SW 1271 (cell line): Measurements from ENCODE around the gene CRELD1.
"Not testable (repeated sequence)": the region's sequence is repeated elsewhere in the genome, so short reads cannot be mapped to it uniquely, and the experiment has no call there.

Experiments
- DNase-seq, 2 experiments: peaks; one replicate each; lab custom pipeline; 2025; lab: John Stamatoyannopoulos, UW

Gene CRELD1

GRCh38 chr3:9933561-9934234 lies at the start of gene CRELD1:
CRELD1 (plus strand) TSS chr3:9933834; CDS start chr3:9934439, 605 bp downstream.
- peak; percentile 88 to 95 for DNase-seq

- peak; percentile 71 to 87 for DNase-seq
These were observed 49.0 kb upstream of the CRELD1 start for GRCh38 chr3:9884555-9885165.

- no peak for DNase-seq
These were observed 47.3 kb upstream of the CRELD1 start for GRCh38 chr3:9886328-9886727.

- DNase-seq, result no peak
These were observed 46.2 kb upstream of the CRELD1 start for GRCh38 chr3:9887480-9887879.

GRCh38 chr3:9888540-9888939 lies 45.1 kb upstream of the CRELD1 start:
- DNase-seq, result no peak

- DNase-seq, result no peak
These were observed 44.2 kb upstream of the CRELD1 start for GRCh38 chr3:9889405-9889804.

- DNase-seq, result peak; percentile 57 to 86
These were observed 43.2 kb upstream of the CRELD1 start, which contains the start of gene JAGN1 for GRCh38 chr3:9890249-9891071. JAGN1 (plus strand) TSS chr3:9890610; CDS start chr3:9890723, 113 bp downstream.

- DNase-seq, result no peak
These were observed 42.5 kb upstream of the CRELD1 start for GRCh38 chr3:9891072-9891622.

GRCh38 chr3:9893739-9894138 lies 39.9 kb upstream of the CRELD1 start:
- no peak for DNase-seq

- not testable (repeated sequence) for DNase-seq
These were observed 37.9 kb upstream of the CRELD1 start for GRCh38 chr3:9895715-9896114.

- DNase-seq, result not testable (repeated sequence)
These were observed 36.8 kb upstream of the CRELD1 start for GRCh38 chr3:9896755-9897407.

- DNase-seq, result no peak
These were observed 35.9 kb upstream of the CRELD1 start for GRCh38 chr3:9897408-9898372.

GRCh38 chr3:9898467-9899241 lies 35.0 kb upstream of the CRELD1 start:
- DNase-seq, result no peak

GRCh38 chr3:9899289-9899791 lies 34.3 kb upstream of the CRELD1 start:
- DNase-seq, result no peak

- DNase-seq, result not testable (repeated sequence)
These were observed 32.6 kb upstream of the CRELD1 start for GRCh38 chr3:9900965-9901415.

- no peak for DNase-seq
These were observed 31.7 kb upstream of the CRELD1 start for GRCh38 chr3:9901967-9902366.

GRCh38 chr3:9902372-9903237 lies 31.0 kb upstream of the CRELD1 start, which contains the start of gene IL17RE:
IL17RE (plus strand) TSS chr3:9902848; CDS start chr3:9902933, 85 bp downstream.
- DNase-seq, result no peak

GRCh38 chr3:9903238-9903624 lies 30.4 kb upstream of the CRELD1 start:
- DNase-seq, result peak in 1 of 2 experiments; percentile 53
